Fibroblast of lung (primary cell): ENCODE results near the gene TMEM205. TPM values are rescaled to one million over a fixed set of nuclear protein-coding genes. Genes with fewer than 3 reads are reported as not detected.

Source experiments
- DNase-seq, 2 donors: peaks; one replicate each; pipeline versions ENCODE4 v3.0.0 to v3.0.0-alpha.2; 2010; ENCODE audit warnings: low read depth in 2 of 2
- H2AFZ ChIP-seq: 2 replicates; pipeline ENCODE4 v1.5.1; 2012; ENCODE audit warnings: low read length, control low read depth, inconsistent platforms
- H3K27ac ChIP-seq: 2 replicates; pipeline ENCODE4 v1.5.1; 2011; ENCODE audit warnings: low read length, control low read depth; ENCODE audit not compliant: insufficient read depth
- H3K27me3 ChIP-seq: 2 replicates; pipeline ENCODE4 v1.5.1; 2011; ENCODE audit warnings: mild to moderate bottlenecking, low read length; ENCODE audit not compliant: control insufficient read depth, insufficient read depth
- H3K36me3 ChIP-seq: 2 replicates; pipeline ENCODE4 v1.5.1; 2011; ENCODE audit warnings: low read length; ENCODE audit not compliant: control insufficient read depth, insufficient read depth
- H3K4me1 ChIP-seq: 2 replicates; pipeline ENCODE4 v1.5.1; 2011; ENCODE audit warnings: low read length; ENCODE audit not compliant: control insufficient read depth, insufficient read depth; ENCODE audit errors: extremely low read depth
- H3K4me2 ChIP-seq: 2 replicates; pipeline ENCODE4 v1.5.1; 2011; ENCODE audit warnings: low read length, control low read depth; ENCODE audit not compliant: insufficient read depth; ENCODE audit errors: extremely low read depth
- H3K4me3 ChIP-seq, 4 experiments: fragments of 200-600 bp in 1 of 4; sonication (generic) in 1 of 4; replicated peaks in 1 of 4; 2 replicates each; pipeline ENCODE4 v1.5.1; 2011 to 2016; ENCODE audit warnings: low read length in 4 of 4, low read depth in 3 of 4, mild to moderate bottlenecking in 3 of 4, control low read depth in 2 of 4, inconsistent platforms in 1 of 4, mixed read lengths in 1 of 4; ENCODE audit not compliant: insufficient read depth in 1 of 4; ENCODE audit errors: control extremely low read depth in 1 of 4
- H3K79me2 ChIP-seq: 2 replicates; pipeline ENCODE4 v1.5.1; 2012; ENCODE audit warnings: mild to moderate bottlenecking, low read length, inconsistent platforms; ENCODE audit not compliant: control insufficient read depth, insufficient read depth
- H3K9ac ChIP-seq: 2 replicates; pipeline ENCODE4 v1.5.1; 2011; ENCODE audit warnings: mild to moderate bottlenecking, low read length, control low read depth; ENCODE audit not compliant: insufficient read depth
- H3K9me3 ChIP-seq: 2 replicates; pipeline ENCODE4 v1.5.1; 2012; ENCODE audit warnings: low read depth, low read length; ENCODE audit not compliant: control insufficient read depth, insufficient read depth
- H4K20me1 ChIP-seq: 2 replicates; pipeline ENCODE4 v1.5.1; 2011; ENCODE audit warnings: low read length; ENCODE audit not compliant: control insufficient read depth, insufficient read depth; ENCODE audit errors: extremely low read depth
- EZH2 ChIP-seq: IDR thresholded peaks from 2 replicates; pipeline ENCODE4 v1.5.1; 2012; ENCODE audit warnings: low read length, control low read depth, mild to moderate bottlenecking; ENCODE audit errors: missing control alignments
- polyA plus RNA-seq, 2 donors: library from polyadenylated mRNA; depleted of rRNA in 1 of 2; stranded (reverse) in 1 of 2; unstranded in 1 of 2; fragments of >200 nt; gene quantifications; 2 replicates each; pipeline ENCODE4 v1.2.1, GENCODE V29; 2011 to 2012; ENCODE audit warnings: missing spikeins in 1 of 2
- total RNA-seq: library from RNA; depleted of rRNA; stranded (reverse); fragments of >200 nt; gene quantifications from 2 replicates; pipeline ENCODE4 v1.2.1, GENCODE V29; 2014
- TF ChIP-seq, protein P1 (sequence below), 2 donors: IDR thresholded peaks in 1 of 2; conservative IDR thresholded peaks in 1 of 2; 1 replicate in 1 of 2; 2 replicates in 1 of 2; pipeline ENCODE4 v1.5.1; 2011 to 2012; ENCODE audit warnings: low read length in 2 of 2, control low read depth in 1 of 2, inconsistent platforms in 1 of 2, low read depth in 1 of 2, mild to moderate bottlenecking in 1 of 2

The TMEM205 gene
- total and polyA plus RNA-seq, 2 donors (not counting 1 experiment from before 2014, with no cell fraction given): 54.7 to 68.4 TPM

GRCh38 chr19:11331502-11331901 is 14.6 kb downstream of the TMEM205 start:
- Histone ChIP-seq H3K36me3 (peaks cover 2% of the 10 kb centered on the region), H3K27me3 (no peaks in the 10 kb centered on the region), H2AFZ (no peak overlapping the region), H3K4me3 (no peak overlapping the region), H3K4me1 (no peaks in the 10 kb centered on the region), H3K9ac (no peak overlapping the region), H3K79me2 (no peaks in the 10 kb centered on the region), H3K4me2 (no peak overlapping the region), H4K20me1 (no peaks in the 10 kb centered on the region), H3K27ac (no peak overlapping the region), H3K9me3 (no peaks in the 10 kb centered on the region)
- DNase-seq: no peak
- no peak for TF ChIP-seq EZH2
- TF ChIP-seq, protein P1, sequence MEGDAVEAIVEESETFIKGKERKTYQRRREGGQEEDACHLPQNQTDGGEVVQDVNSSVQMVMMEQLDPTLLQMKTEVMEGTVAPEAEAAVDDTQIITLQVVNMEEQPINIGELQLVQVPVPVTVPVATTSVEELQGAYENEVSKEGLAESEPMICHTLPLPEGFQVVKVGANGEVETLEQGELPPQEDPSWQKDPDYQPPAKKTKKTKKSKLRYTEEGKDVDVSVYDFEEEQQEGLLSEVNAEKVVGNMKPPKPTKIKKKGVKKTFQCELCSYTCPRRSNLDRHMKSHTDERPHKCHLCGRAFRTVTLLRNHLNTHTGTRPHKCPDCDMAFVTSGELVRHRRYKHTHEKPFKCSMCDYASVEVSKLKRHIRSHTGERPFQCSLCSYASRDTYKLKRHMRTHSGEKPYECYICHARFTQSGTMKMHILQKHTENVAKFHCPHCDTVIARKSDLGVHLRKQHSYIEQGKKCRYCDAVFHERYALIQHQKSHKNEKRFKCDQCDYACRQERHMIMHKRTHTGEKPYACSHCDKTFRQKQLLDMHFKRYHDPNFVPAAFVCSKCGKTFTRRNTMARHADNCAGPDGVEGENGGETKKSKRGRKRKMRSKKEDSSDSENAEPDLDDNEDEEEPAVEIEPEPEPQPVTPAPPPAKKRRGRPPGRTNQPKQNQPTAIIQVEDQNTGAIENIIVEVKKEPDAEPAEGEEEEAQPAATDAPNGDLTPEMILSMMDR (conservative IDR thresholded peaks at IDR 0.05 in 1 of 2, IDR thresholded peaks at IDR 0.05 in 1 of 2; ENCODE audit: low read depth in 1 of 2, low read length in 2 of 2): no peak

DNA sequence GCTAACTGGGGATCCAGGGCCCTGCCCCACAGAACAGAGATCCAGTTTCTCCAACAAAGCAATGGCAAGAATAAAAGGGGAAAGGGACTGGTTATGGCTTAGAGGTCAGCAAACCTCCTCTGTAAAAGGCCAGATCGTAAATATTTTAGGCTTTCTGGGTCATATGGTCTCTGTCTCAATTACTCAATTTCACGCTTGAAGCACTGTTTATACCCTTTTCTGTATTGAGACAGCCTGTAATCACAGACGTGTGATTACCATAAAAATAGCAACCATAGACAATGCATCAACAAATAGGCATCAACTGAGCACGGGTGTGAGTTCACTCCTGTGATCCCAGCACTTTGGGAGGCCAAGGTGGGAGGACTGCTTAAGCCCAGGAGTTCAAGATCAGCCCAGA is 15.9 kb downstream of the TMEM205 start:
- DNase-seq: no peak

DNA sequence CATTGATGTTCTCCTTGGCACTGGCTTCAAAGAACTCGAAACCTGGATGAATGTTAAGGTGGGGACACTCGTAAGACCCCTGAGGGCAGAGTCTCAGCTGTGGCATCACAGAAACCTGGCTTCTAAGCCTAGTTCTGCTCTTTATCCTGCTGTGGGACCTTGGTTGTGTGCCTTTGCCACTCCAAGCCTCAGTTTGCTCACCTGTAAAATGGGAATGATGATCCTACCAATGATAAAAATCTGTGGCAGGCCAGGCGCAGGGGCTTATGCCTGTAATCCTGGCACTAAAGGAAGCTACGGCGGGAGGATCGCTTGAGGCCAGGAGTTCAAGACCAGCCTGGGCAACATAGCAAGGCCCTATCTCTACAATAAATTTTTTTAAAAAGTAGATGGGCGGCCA is 20.5 kb downstream of the TMEM205 start:
- Histone ChIP-seq H3K27ac (no peak overlapping the region), H3K36me3 (no peaks in the 10 kb centered on the region), H3K27me3 (no peaks in the 10 kb centered on the region), H3K4me2 (no peak overlapping the region), H3K9ac (no peak overlapping the region), H4K20me1 (no peaks in the 10 kb centered on the region), H3K9me3 (no peaks in the 10 kb centered on the region), H3K79me2 (no peaks in the 10 kb centered on the region), H2AFZ (no peak overlapping the region), H3K4me3 (no peak overlapping the region), H3K4me1 (peaks cover 14% of the 10 kb centered on the region)
- DNase-seq: no peak
- TF ChIP-seq EZH2: no peak
- TF ChIP-seq, protein P1 (conservative IDR thresholded peaks at IDR 0.05 in 1 of 2, IDR thresholded peaks at IDR 0.05 in 1 of 2; ENCODE audit: low read depth in 1 of 2, low read length in 2 of 2): no peak

More for the DNA sequence above, 15.9 kb downstream of the TMEM205 start:
- H2AFZ ChIP-seq: no peak overlapping the region
- H3K9ac ChIP-seq: no peak overlapping the region
- H3K27ac ChIP-seq: no peak overlapping the region
- TF ChIP-seq, protein P1 (conservative IDR thresholded peaks at IDR 0.05 in 1 of 2, IDR thresholded peaks at IDR 0.05 in 1 of 2; ENCODE audit: low read depth in 1 of 2, low read length in 2 of 2): no peak
- TF ChIP-seq EZH2: no peak
- H3K4me1 ChIP-seq: no peaks in the 10 kb centered on the region
- no peaks in the 10 kb centered on the region for H3K36me3 ChIP-seq
- H4K20me1 ChIP-seq: no peaks in the 10 kb centered on the region
- no peaks in the 10 kb centered on the region for H3K27me3 ChIP-seq
- H3K4me2 ChIP-seq: no peak overlapping the region
- H3K79me2 ChIP-seq: no peaks in the 10 kb centered on the region
- H3K4me3 ChIP-seq: no peak overlapping the region
- no peaks in the 10 kb centered on the region for H3K9me3 ChIP-seq
